Dermis microvascular lymphatic vessel endothelial cell (primary cell): Measurements from ENCODE around the gene SF3A2. TPM values are rescaled to one million over a fixed set of nuclear protein-coding genes. Genes with fewer than 3 reads are reported as not detected.

Source experiments
- DNase-seq, 2 donors: peaks; one replicate each; pipeline versions ENCODE4 v3.0.0 to v3.0.0-alpha.2; 2010; ENCODE audit warnings: low read depth in 2 of 2
- total RNA-seq: library from RNA; depleted of rRNA; stranded (reverse); fragments of >200 nt; gene quantifications from 2 replicates; pipeline ENCODE4 v1.2.1, GENCODE V29; 2014

The SF3A2 gene
- total RNA-seq, 1 donor from 2014 or later = 44.7 TPM

- DNase-seq = no peak
Measured at GRCh38 chr19:2288818-2289713, 52.4 kb downstream of the SF3A2 start.

- no peak for DNase-seq
Measured at GRCh38 chr19:2289714-2290435, 53.3 kb downstream of the SF3A2 start.

DNA sequence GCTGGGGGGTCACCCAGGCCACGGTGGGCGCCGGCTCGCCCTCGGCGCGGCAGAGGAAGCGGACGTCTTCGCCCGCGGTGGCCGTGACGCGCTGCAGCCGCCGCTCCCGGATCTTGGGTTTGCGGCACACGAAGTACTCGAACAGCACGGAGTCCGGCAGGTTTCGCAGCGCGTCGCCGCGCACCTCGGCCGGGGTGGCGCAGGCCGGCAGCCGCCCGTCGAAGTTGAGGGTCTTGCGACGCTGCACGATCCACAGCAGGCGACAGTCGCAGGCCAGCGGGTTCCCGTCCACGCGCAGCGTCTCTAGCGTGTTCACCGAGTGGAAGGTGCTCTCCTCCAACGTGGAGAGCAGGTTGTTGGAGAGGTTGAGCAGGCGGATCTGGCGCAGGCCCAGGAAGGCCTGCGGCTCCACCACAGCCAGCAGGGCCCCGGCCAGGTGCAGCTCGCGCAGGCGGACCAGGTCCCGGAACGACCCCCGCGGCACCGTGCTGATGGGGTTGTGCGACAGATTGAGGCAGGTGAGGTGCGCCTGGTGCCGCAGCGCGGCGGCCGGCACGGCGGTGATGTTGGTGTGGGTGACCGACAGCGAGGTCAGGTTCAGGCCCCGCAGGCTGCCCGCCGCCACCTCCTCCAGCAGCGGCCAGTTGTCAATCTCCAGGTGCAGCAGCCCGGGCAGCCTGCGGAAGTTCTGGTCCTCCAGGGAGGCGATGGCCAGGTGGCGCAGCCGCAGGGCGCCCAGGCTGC is 54.0 kb downstream of the SF3A2 start:
- DNase-seq = no peak

DNA sequence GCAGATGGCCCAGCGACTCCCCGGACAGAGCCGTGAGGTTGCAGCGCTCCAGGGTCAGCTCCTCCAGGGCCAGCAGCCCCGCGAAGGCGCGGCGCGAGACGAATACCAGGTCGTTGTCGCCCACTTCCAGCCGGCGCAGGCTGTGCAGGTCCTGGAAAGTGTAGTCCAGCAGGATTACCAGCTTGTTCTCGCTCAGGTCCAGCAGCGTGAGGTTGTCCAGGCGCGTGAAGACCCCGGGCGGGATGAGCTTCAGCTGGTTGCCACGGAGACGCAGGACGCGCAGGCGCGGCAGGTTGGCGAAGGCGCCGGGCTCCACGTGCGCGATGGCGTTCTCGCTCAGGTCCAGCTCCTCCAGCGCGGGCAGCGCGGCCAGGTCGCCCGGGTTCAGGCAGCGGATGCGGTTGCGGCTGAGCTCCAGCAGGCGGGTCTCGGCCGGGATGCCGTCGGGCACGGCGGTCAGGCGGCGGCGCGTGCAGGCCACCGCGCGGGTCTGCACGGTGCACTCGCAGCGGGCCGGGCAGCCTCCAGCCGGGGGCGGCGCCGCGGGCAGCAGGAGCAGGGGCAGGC is 54.6 kb downstream of the SF3A2 start:
- no peak for DNase-seq

DNA sequence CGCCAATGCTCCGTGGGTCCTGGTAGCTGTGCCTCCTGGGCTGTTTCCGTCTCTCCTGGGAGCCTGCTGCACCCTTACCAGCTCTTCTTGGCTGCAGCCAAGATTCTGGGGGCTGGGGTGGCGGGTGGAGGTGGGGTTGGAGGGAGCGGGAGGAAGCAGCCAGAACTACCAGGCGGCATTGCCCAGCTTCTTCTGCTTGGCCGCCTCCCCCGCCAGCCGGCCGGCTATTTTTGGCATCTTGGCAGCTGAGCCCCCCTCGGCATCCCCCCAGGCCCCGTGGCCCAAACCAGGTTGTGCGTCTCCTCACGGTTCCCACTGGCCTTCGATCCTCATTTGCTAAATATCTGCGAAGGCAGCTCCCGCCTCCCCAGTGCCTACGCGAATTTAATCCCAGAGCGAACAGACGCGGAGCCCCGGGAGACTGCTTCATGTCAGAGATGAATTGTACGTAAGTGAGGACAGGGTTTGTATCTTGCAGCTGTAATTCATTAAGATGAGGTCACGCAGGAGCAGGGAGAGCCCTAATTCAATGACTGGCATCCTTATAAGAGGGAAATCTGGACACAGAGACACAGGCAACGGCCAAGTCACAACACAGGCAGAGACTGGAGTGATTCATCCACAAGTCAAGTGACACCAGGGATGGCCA is 58.2 kb downstream of the SF3A2 start:
- DNase-seq = no peak

DNA sequence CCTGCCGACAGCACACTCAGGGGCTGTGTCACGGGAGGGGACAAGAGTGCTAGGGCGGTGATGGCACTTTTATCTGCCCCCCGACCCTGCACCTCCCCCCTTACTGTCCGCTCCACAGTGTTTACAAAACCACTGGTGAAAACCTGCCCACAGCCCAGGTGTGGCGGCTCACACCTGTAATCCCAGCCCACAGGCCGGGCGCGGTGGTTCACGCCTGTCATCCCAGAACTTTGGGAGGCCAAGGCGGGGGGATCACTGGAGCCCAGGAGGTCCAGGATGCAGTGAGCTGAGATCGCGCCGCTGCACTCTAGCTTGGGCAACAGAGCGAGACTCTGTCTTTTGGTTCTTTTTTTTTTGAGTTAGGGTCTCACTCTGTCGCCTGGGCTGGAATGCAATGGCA is 59.5 kb downstream of the SF3A2 start:
- DNase-seq = no peak

Other genes starting within 250 kb of the SF3A2 start
- gene BTBD2, start 221.1 kb upstream of the SF3A2 start, total RNA-seq = 32.5 and 52.0 TPM in 2 replicates
- 105 and 109 TPM in 2 replicates for gene MKNK2, start 185.6 kb upstream of the SF3A2 start, total RNA-seq
- gene MOB3A, start 140.5 kb upstream of the SF3A2 start, total RNA-seq = 14.8 and 22.8 TPM in 2 replicates
- 0.76 and 0.77 TPM in 2 replicates for gene IZUMO4, start 139.9 kb upstream of the SF3A2 start, total RNA-seq
- 57.6 and 85.2 TPM in 2 replicates for gene AP3D1, start 85.3 kb upstream of the SF3A2 start, total RNA-seq
- 2.7 and 4.9 TPM in 2 replicates for gene DOT1L, start 72.9 kb upstream of the SF3A2 start, total RNA-seq
- gene PLEKHJ1, start 495 bp upstream of the SF3A2 start, total RNA-seq = 61.6 and 72.7 TPM in 2 replicates
- 0.64 and 1.8 TPM in 2 replicates for gene AMH, start 12.5 kb downstream of the SF3A2 start, total RNA-seq
- not detected in 2 replicates for gene JSRP1, start 19.6 kb downstream of the SF3A2 start, total RNA-seq
- 0.13 and 0.51 TPM in 2 replicates for gene PEAK3, start 45.4 kb downstream of the SF3A2 start, total RNA-seq
- not detected in 2 replicates for gene LINGO3, start 71.3 kb downstream of the SF3A2 start, total RNA-seq
- gene LSM7, start 91.8 kb downstream of the SF3A2 start, total RNA-seq = 90.9 and 94.4 TPM in 2 replicates
- gene SPPL2B, start 91.9 kb downstream of the SF3A2 start, total RNA-seq = 13.9 and 25.8 TPM in 2 replicates
- not detected in 2 replicates for gene TMPRSS9, start 123.4 kb downstream of the SF3A2 start, total RNA-seq
- 50.4 and 54.4 TPM in 2 replicates for gene TIMM13, start 190.8 kb downstream of the SF3A2 start, total RNA-seq
- 52.6 and 87.3 TPM in 2 replicates for gene LMNB2, start 220.1 kb downstream of the SF3A2 start, total RNA-seq
- 42.0 and 107 TPM in 2 replicates for gene GADD45B, start 239.3 kb downstream of the SF3A2 start, total RNA-seq